Omental fat pad (tissue), 4 donors: Measurements from ENCODE around the gene LPP. TPM values are rescaled to one million over a fixed set of nuclear protein-coding genes. Genes with fewer than 3 reads are reported as not detected.

Experiments
- ATAC-seq: fragments of 150-250 bp; one replicate; pipeline ENCODE4 v1.9.1; 2016; ENCODE audit warnings: mild to moderate bottlenecking, moderate library complexity; ENCODE audit not compliant: low FRiP score
- DNase-seq: peaks from one replicate; pipeline ENCODE4 v3.0.0-alpha.2; 2019; ENCODE audit warnings: low spot score
- CTCF ChIP-seq, 3 donors: fragments of 450-650 bp; IDR thresholded peaks; one replicate each; pipeline ENCODE4 v1.5.1; 2016 to 2017; ENCODE audit warnings: antibody characterized with exemption in 3 of 3, mild to moderate bottlenecking in 3 of 3, moderate library complexity in 2 of 3
- total RNA-seq, 4 donors: library from RNA; depleted of rRNA; stranded (reverse); fragments of >200 nt; gene quantifications; one replicate each; pipeline ENCODE4 v1.1.0, GENCODE V29; 2016

LPP gene
- total RNA-seq, 4 donors from 2014 or later = 113 to 302 (median 126) TPM

DNA sequence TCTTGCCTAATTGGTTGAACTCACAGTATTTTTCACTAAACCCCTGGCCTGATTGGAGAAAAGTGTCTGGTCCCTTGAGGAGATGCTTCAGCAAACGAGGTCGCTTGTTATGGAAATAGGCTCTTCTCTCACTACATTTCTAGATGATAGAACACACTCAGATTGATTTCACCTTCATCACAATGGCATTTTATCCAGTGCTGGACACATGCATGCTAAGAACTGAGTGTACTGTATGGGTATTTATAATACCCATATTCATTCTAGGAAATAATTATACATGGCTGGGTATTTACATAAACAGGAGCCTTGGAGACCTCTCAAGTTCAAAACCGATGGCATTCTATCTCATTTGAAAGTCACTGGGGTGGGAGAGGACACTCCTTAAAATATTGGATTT lies 444.9 kb downstream of the LPP start:
- DNase-seq (no peak), ATAC-seq (no peak)
- TF ChIP-seq CTCF (IDR thresholded peaks at IDR 0.05) = no peak

DNA sequence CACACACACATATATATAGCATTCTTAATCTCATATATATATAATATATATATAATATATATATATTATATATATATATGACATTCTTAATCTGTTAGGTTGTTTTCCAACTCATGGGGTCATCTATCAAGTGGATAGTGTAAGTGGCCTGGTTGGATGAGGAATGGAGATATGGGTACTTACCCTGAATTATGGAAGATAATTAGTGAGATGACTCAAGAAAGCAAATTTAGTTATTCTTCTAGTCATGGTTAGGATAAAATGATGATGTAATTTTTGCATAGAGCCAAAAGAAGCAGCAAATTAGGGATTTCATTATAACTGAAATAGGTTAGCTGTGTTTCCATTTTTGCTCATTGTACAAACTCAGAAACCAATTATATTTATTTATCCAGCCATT lies 448.2 kb downstream of the LPP start:
- no peak for ATAC-seq
- TF ChIP-seq CTCF (IDR thresholded peaks at IDR 0.05) = no peak

DNA sequence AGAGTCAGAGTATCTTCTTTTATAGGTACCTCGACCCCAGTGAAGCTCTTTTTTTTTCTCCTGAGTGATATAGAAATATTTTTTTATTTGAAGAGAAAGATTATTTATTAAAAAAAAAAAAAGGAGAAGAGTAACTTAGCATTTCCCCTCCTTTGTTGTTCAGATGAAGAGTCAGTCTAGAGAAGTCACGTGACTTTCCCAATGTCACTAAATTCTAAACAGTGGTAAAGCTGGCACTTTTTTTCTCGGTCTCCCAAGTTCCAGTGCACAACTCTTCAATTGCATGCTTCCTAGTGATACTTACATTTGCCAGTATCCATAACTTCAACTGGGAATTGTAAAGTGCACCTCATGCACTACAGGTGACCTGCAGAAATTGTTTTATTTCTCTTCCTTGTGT lies 448.7 kb downstream of the LPP start:
- DNase-seq (no peak), ATAC-seq (no peak)
- no peak for TF ChIP-seq CTCF (IDR thresholded peaks at IDR 0.05)

More for the DNA sequence above, 448.2 kb downstream of the LPP start:
- DNase-seq = no peak

- no peak for DNase-seq
- TF ChIP-seq CTCF (IDR thresholded peaks at IDR 0.05) = no peak
- ATAC-seq = no peak
Measured at GRCh38 chr3:188604651-188605050, 450.7 kb downstream of the LPP start.

GRCh38 chr3:188605231-188605630 lies 451.3 kb downstream of the LPP start:
- ATAC-seq (no peak), DNase-seq (no peak)
- TF ChIP-seq CTCF (IDR thresholded peaks at IDR 0.05) = no peak

DNA sequence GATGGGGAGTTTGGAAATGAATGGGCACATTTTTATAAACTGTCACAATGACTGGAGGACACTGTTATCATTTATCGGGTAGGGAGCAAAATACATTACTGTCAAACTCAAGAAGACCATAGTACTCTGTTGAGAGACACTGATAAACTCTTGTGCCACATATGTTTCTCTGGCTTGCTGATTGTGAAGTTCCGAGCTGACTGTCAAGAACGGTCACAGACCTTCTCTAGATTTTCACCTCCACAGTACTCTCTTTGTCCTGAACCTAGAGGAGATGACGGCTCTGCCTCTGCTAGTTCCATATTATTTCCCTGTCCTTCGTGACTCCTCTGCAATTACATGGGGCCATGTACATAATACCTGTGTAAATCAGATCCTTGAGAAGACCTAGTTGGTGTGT lies 451.9 kb downstream of the LPP start:
- no peak for DNase-seq
- ATAC-seq = no peak
- TF ChIP-seq CTCF (IDR thresholded peaks at IDR 0.05) = no peak

DNA sequence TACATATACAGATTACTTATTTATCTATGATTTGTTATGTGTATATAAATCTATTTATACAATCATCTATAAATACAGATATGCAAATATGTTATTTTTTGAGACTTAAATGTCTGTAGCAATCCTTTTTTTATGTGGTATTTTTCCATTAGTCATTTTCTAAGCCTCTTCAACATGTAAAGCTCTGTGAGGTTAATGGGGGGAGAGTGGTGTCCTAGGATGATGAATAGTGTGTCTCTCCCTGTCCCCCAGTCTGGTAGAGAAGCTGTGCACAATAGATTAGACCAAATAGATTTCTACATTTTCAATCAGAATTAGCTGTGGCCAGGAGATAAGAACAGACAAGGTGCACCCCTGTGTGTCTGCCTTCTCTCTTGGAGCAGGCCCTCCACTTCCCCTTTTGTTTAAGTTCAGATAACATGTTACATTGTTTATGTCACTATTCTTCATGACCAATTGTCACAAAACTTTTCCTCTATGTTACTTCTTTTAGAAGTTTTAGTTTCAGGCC lies 453.9 kb downstream of the LPP start:
- DNase-seq (no peak), ATAC-seq (no peak)
- no peak for TF ChIP-seq CTCF (IDR thresholded peaks at IDR 0.05)
